HG03558 (cell line): ENCODE data around the gene VASP.

ENCODE experiments used
- ATAC-seq: cut with Tn5 transposase; IDR thresholded peaks from one replicate; pipeline ENCODE4 v1.9.1; 2021; ENCODE audit warnings: moderate number of reproducible peaks; ENCODE audit not compliant: unreplicated experiment; ENCODE audit errors: extremely low read depth

Gene VASP

GRCh38 chr19:45542234-45542668 is 35.0 kb downstream of the VASP start:
- ATAC-seq = no peak

GRCh38 chr19:45547211-45547770 is 40.0 kb downstream of the VASP start:
- no peak for ATAC-seq

- ATAC-seq = no peak
These were observed 40.8 kb downstream of the VASP start for GRCh38 chr19:45547965-45548609.

GRCh38 chr19:45553464-45553863 is 46.2 kb downstream of the VASP start:
- ATAC-seq = no peak

GRCh38 chr19:45554481-45554880 is 47.2 kb downstream of the VASP start:
- ATAC-seq = no peak

- no peak for ATAC-seq
These were observed 49.6 kb downstream of the VASP start for GRCh38 chr19:45556835-45557234.

- no peak for ATAC-seq
These were observed 51.2 kb downstream of the VASP start for GRCh38 chr19:45558399-45558878.

- no peak for ATAC-seq
These were observed 52.8 kb downstream of the VASP start for GRCh38 chr19:45560038-45560437.

GRCh38 chr19:45560686-45561085 is 53.4 kb downstream of the VASP start:
- ATAC-seq = no peak

GRCh38 chr19:45564131-45564780 is 57.0 kb downstream of the VASP start:
- no peak for ATAC-seq

GRCh38 chr19:45567609-45568008 is 60.3 kb downstream of the VASP start:
- no peak for ATAC-seq

- ATAC-seq = no peak
These were observed 61.5 kb downstream of the VASP start for GRCh38 chr19:45568732-45569131.

GRCh38 chr19:45569619-45570421 is 62.5 kb downstream of the VASP start:
- ATAC-seq = no peak

GRCh38 chr19:45571457-45572220 is 64.4 kb downstream of the VASP start:
- no peak for ATAC-seq

GRCh38 chr19:45574526-45574925 is 67.2 kb downstream of the VASP start:
- ATAC-seq = no peak

- ATAC-seq = no peak
These were observed 67.9 kb downstream of the VASP start for GRCh38 chr19:45575216-45575615.
